Lung (tissue), 16 donors: ENCODE data around the gene CEACAM1. TPM values are rescaled to one million over a fixed set of nuclear protein-coding genes. Genes with fewer than 3 reads are reported as not detected.
A peak's percentile ranks its signal among the peaks of the same experiment; 100 is the strongest.

Source experiments
- ATAC-seq: fragments of 200-7000 bp; cut with Tn5 transposase; one replicate; pipeline ENCODE4 v1.9.1; 2020; ENCODE audit warnings: moderate number of reproducible peaks; ENCODE audit not compliant: insufficient read depth, low FRiP score
- DNase-seq, 3 donors: peaks; one replicate each; pipeline ENCODE4 v3.0.0-alpha.2; 2013 to 2017
- H3K27ac ChIP-seq, 2 donors: one replicate each; pipeline ENCODE4 v1.5.1; 2013; ENCODE audit warnings: mild to moderate bottlenecking in 2 of 2, moderate library complexity in 2 of 2, control low read depth in 1 of 2, inconsistent platforms in 1 of 2, low read depth in 1 of 2, low read length in 1 of 2
- H3K27me3 ChIP-seq, 3 donors: one replicate each; pipeline ENCODE4 v1.5.1; 2013; ENCODE audit warnings: low read length in 2 of 3; ENCODE audit not compliant: control insufficient read depth in 3 of 3, insufficient read depth in 3 of 3
- H3K36me3 ChIP-seq, 4 donors: one replicate each; pipeline ENCODE4 v1.5.1; 2013; ENCODE audit warnings: low read length in 4 of 4, mild to moderate bottlenecking in 1 of 4, moderate library complexity in 1 of 4; ENCODE audit not compliant: control insufficient read depth in 4 of 4, insufficient read depth in 4 of 4
- H3K4me1 ChIP-seq, 5 donors: one replicate each; pipeline ENCODE4 v1.5.1; 2013; ENCODE audit warnings: low read length in 5 of 5, mild to moderate bottlenecking in 2 of 5, moderate library complexity in 1 of 5; ENCODE audit not compliant: control insufficient read depth in 5 of 5, insufficient read depth in 5 of 5
- H3K4me3 ChIP-seq: one replicate; pipeline ENCODE4 v1.5.1; 2013; ENCODE audit warnings: mild to moderate bottlenecking, control low read depth, moderate library complexity
- H3K9ac ChIP-seq, 2 donors: one replicate each; pipeline ENCODE4 v1.5.1; 2013; ENCODE audit warnings: low read length in 2 of 2, control low read depth in 1 of 2; ENCODE audit not compliant: insufficient read depth in 1 of 2
- H3K9me3 ChIP-seq, 4 donors: one replicate each; pipeline ENCODE4 v1.5.1; 2013; ENCODE audit warnings: low read length in 3 of 4, mild to moderate bottlenecking in 1 of 4, moderate library complexity in 1 of 4; ENCODE audit not compliant: control insufficient read depth in 4 of 4, insufficient read depth in 3 of 4
- WGBS, 2 donors: extraction: QIAGEN DNeasy Blood & Tissue Kit; methylation state at CpG; one replicate each; pipeline ENCODE4 v1.1.7; 2013; 5-methylcytosine and 5-hydroxymethylcytosine counted together
- long read RNA-seq, 5 donors: transcript quantifications; one replicate each; lab custom pipeline, GENCODE V29; 2026
- polyA plus RNA-seq, 2 donors: library from polyadenylated mRNA; stranded (reverse); fragments of 200-250 nt; gene quantifications; one replicate each; pipeline ENCODE4 v1.2.1, GENCODE V29; 2013
- total RNA-seq, 2 donors: library from RNA; depleted of rRNA in 1 of 2; stranded (reverse); fragments of >200 nt in 1 of 2; gene quantifications; one replicate each; pipeline ENCODE4 v1.2.1, GENCODE V29; 2014 to 2021
- TF ChIP-seq, protein P1 (sequence below): IDR thresholded peaks from 2 replicates; pipeline ENCODE4 v1.5.1; 2012; ENCODE audit warnings: mild to moderate bottlenecking; ENCODE audit errors: control extremely low read depth, extremely low read depth
- donor health status: control.
- donor health status: control.
- donor health status: Bipolar disorder and iron deficiency.
- donor health status: healthy.
- donor health status: DM: yes; HTN: yes; CAD: no.

CEACAM1 gene
- total RNA-seq (10 to 100 TPM in 1 of 2 donors, 1 to 10 TPM in 1; 9.4 to 11.2 TPM), polyA plus RNA-seq (10 to 100 TPM in 1 of 2 donors, 1 to 10 TPM in 1; 3.6 to 26.8 TPM)
- long read RNA-seq, donor 1, partial matches to known transcripts, result 0 of 1 reads
- long read RNA-seq, donor 1, other reads (novel, unspliced or antisense), result 0 of 1 reads
- long read RNA-seq, donor 2, partial matches to known transcripts, result 0 of 3 reads
- long read RNA-seq, donor 2, other reads (novel, unspliced or antisense), result 0 of 3 reads
- long read RNA-seq, donor 3, partial matches to known transcripts, result 0 of 2 reads
- long read RNA-seq, donor 3, other reads (novel, unspliced or antisense), result 0 of 2 reads
- long read RNA-seq, donor 4, partial matches to known transcripts, result 0 of 1 reads
- long read RNA-seq, donor 4, other reads (novel, unspliced or antisense), result 0 of 1 reads
- long read RNA-seq, donor 5, partial matches to known transcripts, result 0 of 1 reads
- long read RNA-seq, donor 5, other reads (novel, unspliced or antisense), result 0 of 1 reads

DNA sequence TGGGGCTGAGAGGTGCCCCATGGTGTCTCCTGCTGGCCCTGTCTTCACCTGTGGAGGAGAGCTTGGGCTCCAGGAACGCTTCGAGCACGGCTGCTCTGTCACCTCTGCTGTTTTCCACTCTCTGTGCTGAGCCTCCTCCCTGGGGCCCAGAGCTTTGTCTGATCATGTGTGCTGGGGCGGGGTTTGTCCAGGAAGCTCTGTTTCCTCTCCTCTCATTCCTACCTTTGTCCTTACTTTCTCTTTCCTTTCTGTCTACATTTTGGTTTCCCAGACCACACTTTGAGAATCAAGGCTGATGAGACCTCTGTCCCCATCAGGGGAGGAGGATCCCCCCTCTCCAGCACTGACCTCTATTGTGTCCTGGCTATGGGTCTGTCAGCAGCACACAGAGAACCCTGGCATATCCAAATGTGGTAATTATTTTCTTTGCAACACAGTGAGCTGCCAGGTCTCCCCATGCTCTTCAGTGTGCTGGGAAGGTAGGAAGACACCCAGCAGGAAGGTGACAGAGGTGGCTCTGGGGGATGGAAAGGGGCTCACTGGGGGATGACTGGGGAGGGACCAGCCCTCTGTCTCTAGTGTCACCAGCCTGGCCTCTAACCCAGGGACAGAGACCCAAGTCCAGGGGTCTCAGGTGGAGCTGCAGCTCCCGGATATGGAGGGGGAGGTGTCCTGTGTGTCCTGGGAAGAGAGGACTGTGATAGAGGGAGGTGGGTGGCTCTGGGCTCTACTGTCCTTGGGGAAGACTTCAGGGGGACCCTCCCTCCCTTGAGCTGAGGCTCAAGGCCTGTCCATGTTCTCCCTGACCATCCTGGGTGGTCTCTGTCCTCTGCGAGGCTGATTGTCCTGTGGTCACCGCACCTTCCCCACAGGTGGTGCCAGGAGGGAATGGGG, at the start of gene CEACAM1:
Gene CEACAM1, minus strand, starts transcription at position 128 of the 894 bp plus-strand sequence. Its CDS starts 107 bp downstream, at position 21.
- Histone ChIP-seq H3K9me3 (no peaks in the 10 kb centered on the region), H3K4me3 (no peak within 1 kb of the TSS), H3K4me1 (peaks cover 0 to 12% (median 4%) of the 10 kb centered on the region in 5 donors), H3K36me3 (no peaks in the 10 kb centered on the region), H3K27me3 (no peaks in the 10 kb centered on the region), H3K27ac (peak within 1 kb of the TSS in 1 of 2 donors; percentile 69), H3K9ac (no peak within 1 kb of the TSS)
- peak in 2 of 3 donors; percentile 11 to 18 for DNase-seq
- peak; percentile 44 for ATAC-seq
- TF ChIP-seq, protein P1, sequence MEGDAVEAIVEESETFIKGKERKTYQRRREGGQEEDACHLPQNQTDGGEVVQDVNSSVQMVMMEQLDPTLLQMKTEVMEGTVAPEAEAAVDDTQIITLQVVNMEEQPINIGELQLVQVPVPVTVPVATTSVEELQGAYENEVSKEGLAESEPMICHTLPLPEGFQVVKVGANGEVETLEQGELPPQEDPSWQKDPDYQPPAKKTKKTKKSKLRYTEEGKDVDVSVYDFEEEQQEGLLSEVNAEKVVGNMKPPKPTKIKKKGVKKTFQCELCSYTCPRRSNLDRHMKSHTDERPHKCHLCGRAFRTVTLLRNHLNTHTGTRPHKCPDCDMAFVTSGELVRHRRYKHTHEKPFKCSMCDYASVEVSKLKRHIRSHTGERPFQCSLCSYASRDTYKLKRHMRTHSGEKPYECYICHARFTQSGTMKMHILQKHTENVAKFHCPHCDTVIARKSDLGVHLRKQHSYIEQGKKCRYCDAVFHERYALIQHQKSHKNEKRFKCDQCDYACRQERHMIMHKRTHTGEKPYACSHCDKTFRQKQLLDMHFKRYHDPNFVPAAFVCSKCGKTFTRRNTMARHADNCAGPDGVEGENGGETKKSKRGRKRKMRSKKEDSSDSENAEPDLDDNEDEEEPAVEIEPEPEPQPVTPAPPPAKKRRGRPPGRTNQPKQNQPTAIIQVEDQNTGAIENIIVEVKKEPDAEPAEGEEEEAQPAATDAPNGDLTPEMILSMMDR, result no peak
- 33 to 34% methylated on average over 7 of the region's 7 CpGs for WGBS, 2 donors

DNA sequence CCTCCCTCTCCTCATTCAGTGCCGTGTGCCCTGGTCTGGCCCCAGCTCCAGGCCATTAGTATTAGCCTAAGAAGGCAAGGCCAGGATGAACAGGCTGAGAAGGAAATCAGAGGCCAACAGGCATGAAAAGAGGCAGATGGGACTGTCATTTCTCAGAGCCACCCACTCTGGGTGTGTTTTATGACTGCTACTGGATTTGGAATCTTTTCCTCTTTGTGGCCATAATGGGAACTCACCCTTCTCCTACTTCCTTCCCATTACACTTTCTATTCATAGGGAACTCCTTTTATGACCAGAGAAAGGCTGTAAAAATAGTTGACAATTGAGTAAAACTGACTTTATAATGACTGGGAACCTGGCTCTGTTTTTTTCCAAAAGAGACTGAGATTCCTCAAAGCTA, 48.7 kb upstream of the CEACAM1 start:
- H3K4me1 ChIP-seq, result no peaks in the 10 kb centered on the region
- no peak for ATAC-seq
- 80% methylated on average over 1 of the region's 1 CpG for WGBS, 2 donors

DNA sequence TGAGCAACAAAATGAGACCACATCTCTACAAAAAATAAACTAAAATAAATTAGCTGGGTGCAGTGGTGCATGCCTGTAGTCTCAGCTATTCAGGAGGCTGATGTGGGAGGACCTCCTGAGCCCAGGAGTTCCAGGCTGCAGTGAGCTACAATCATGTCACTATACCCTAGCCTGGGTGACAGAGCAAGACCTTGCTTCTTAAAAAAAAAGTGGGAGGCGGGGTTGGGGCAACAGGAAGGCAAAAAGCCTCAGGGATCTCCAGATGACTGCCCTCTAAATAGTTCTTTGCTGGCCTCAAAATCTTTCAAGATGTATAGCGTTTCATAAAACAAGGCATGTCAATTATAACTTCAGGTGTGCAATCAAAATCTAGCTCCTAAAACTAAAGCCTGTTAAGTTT, 48.0 kb upstream of the CEACAM1 start:
- WGBS, 2 donors, result 66 to 88% methylated on average over 2 of the region's 2 CpGs
- Histone ChIP-seq H3K9ac (no peak overlapping the region), H3K27me3 (peaks cover 0 to 4% (median 0%) of the 10 kb centered on the region in 3 donors), H3K9me3 (no peaks in the 10 kb centered on the region), H3K4me1 (no peaks in the 10 kb centered on the region), H3K36me3 (no peaks in the 10 kb centered on the region), H3K4me3 (no peak overlapping the region), H3K27ac (no peak overlapping the region)
- TF ChIP-seq, protein P1, result no peak
- no peak for ATAC-seq
- DNase-seq, result no peak

More for the DNA sequence above, 48.7 kb upstream of the CEACAM1 start:
- Histone ChIP-seq H3K9ac (no peak overlapping the region), H3K9me3 (no peaks in the 10 kb centered on the region), H3K27me3 (peaks cover 0 to 4% (median 0%) of the 10 kb centered on the region in 3 donors), H3K36me3 (no peaks in the 10 kb centered on the region), H3K4me3 (no peak overlapping the region), H3K27ac (no peak overlapping the region)
- no peak for DNase-seq
- TF ChIP-seq, protein P1, result no peak
